Measurements from ENCODE around the gene ATP10A. TPM values are rescaled to one million over a fixed set of nuclear protein-coding genes. Genes with fewer than 3 reads are reported as not detected.

Gene ATP10A
- polyA plus RNA-seq, 1 donor (not counting 4 experiments of a cell fraction or from before 2014, with no cell fraction given): not detected

GRCh38 chr15:25707656-25708365, 155.3 kb downstream of the ATP10A start:
- H3K27me3 ChIP-seq (ENCODE audit: control insufficient read depth, extremely low read depth, insufficient read depth, low read length): no peaks in the 10 kb centered on the region
- no peaks in the 10 kb centered on the region for H3K79me2 ChIP-seq (ENCODE audit: control insufficient read depth, insufficient read depth, low read length)
- no peak overlapping the region for H3K9ac ChIP-seq (ENCODE audit: control insufficient read depth, extremely low read depth, insufficient read depth, low read length)
- dilution Hi-C loops (cut with MboI; ENCODE audit: extremely low pct_ligation_motif_present, low sequenced_read_pairs): no loop called here
- H3K36me3 ChIP-seq (ENCODE audit: control insufficient read depth in 2 of 2, extremely low read depth in 1 of 2, insufficient read depth in 2 of 2, low read length in 2 of 2): no peaks in the 10 kb centered on the region
- H4K20me1 ChIP-seq (ENCODE audit: control insufficient read depth, extremely low read depth, insufficient read depth, low read length): no peaks in the 10 kb centered on the region
- H3K9me1 ChIP-seq (ENCODE audit: control insufficient read depth, extremely low read depth, insufficient read depth, low read length): no peaks in the 10 kb centered on the region
- no peaks in the 10 kb centered on the region for H3K4me1 ChIP-seq (ENCODE audit: control insufficient read depth, extremely low read depth, insufficient read depth, low read length)
- H3K4me2 ChIP-seq (ENCODE audit: control insufficient read depth, extremely low read depth, insufficient read depth, low read depth, low read length): no peak overlapping the region
- peaks cover 16% of the 10 kb centered on the region for H3K9me3 ChIP-seq (ENCODE audit: control insufficient read depth, low read depth, low read length)
- TF ChIP-seq CTCF (optimal IDR thresholded peaks at IDR 0.05 in 1 of 3, IDR thresholded peaks at IDR 0.05 in 1 of 3, conservative IDR thresholded peaks at IDR 0.05 in 1 of 3; ENCODE audit: extremely low read depth in 1 of 3, insufficient read depth in 2 of 3, low read length in 3 of 3) (no peak), EZH2 (IDR thresholded peaks at IDR 0.05; ENCODE audit: low read length) (no peak)
- FAIRE-seq (no peak), DNase-seq (ENCODE audit: low read depth, low spot score) (no peak)
- H3K27ac ChIP-seq (ENCODE audit: control insufficient read depth, insufficient read depth, low read length): no peak overlapping the region
- no peak overlapping the region for H2AFZ ChIP-seq (ENCODE audit: control insufficient read depth, low read length)
- H3K4me3 ChIP-seq (ENCODE audit: control insufficient read depth in 2 of 3, extremely low read depth in 1 of 3, insufficient read depth in 2 of 3, low read depth in 1 of 3, low read length in 3 of 3): no peak overlapping the region

- Histone ChIP-seq H3K27me3 (ENCODE audit: control insufficient read depth, extremely low read depth, insufficient read depth, low read length) (no peaks in the 10 kb centered on the region), H3K27ac (ENCODE audit: control insufficient read depth, insufficient read depth, low read length) (no peak overlapping the region), H3K36me3 (ENCODE audit: control insufficient read depth in 2 of 2, extremely low read depth in 1 of 2, insufficient read depth in 2 of 2, low read length in 2 of 2) (no peaks in the 10 kb centered on the region), H3K4me2 (ENCODE audit: control insufficient read depth, extremely low read depth, insufficient read depth, low read depth, low read length) (no peak overlapping the region), H3K9me3 (ENCODE audit: control insufficient read depth, low read depth, low read length) (peaks cover 16% of the 10 kb centered on the region), H3K79me2 (ENCODE audit: control insufficient read depth, insufficient read depth, low read length) (no peaks in the 10 kb centered on the region), H2AFZ (ENCODE audit: control insufficient read depth, low read length) (no peak overlapping the region), H3K9ac (ENCODE audit: control insufficient read depth, extremely low read depth, insufficient read depth, low read length) (no peak overlapping the region), H3K4me1 (ENCODE audit: control insufficient read depth, extremely low read depth, insufficient read depth, low read length) (no peaks in the 10 kb centered on the region), H3K4me3 (ENCODE audit: control insufficient read depth in 2 of 3, extremely low read depth in 1 of 3, insufficient read depth in 2 of 3, low read depth in 1 of 3, low read length in 3 of 3) (no peak overlapping the region), H3K9me1 (ENCODE audit: control insufficient read depth, extremely low read depth, insufficient read depth, low read length) (no peaks in the 10 kb centered on the region), H4K20me1 (ENCODE audit: control insufficient read depth, extremely low read depth, insufficient read depth, low read length) (no peaks in the 10 kb centered on the region)
- no peak for TF ChIP-seq CTCF (optimal IDR thresholded peaks at IDR 0.05 in 1 of 3, IDR thresholded peaks at IDR 0.05 in 1 of 3, conservative IDR thresholded peaks at IDR 0.05 in 1 of 3; ENCODE audit: extremely low read depth in 1 of 3, insufficient read depth in 2 of 3, low read length in 3 of 3)
- TF ChIP-seq EZH2 (IDR thresholded peaks at IDR 0.05; ENCODE audit: low read length): no peak
- DNase-seq (ENCODE audit: low read depth, low spot score) (no peak), FAIRE-seq (no peak)
- dilution Hi-C loops (cut with MboI; ENCODE audit: extremely low pct_ligation_motif_present, low sequenced_read_pairs): no loop called here
Measured at GRCh38 chr15:25706176-25706955, 156.8 kb downstream of the ATP10A start.
